Smooth muscle cell of the umbilical artery (primary cell): ENCODE results near the gene HAPLN2. TPM values are rescaled to one million over a fixed set of nuclear protein-coding genes. Genes with fewer than 3 reads are reported as not detected.

Source experiments
- total RNA-seq: library from RNA; depleted of rRNA; stranded (reverse); fragments of >200 nt; gene quantifications from 2 replicates; pipeline ENCODE4 v1.2.3, GENCODE V29; 2014

The HAPLN2 gene
- total RNA-seq = 0.14 TPM in 1 of 2 replicates, not detected in the other

GRCh38 chr1:156618853-156619581 lies at the start of gene HAPLN2:
Gene HAPLN2, plus strand, starts transcription at chr1:156619415. Its CDS starts 4,076 bp downstream, at chr1:156623491.

GRCh38 chr1:156571919-156572662 lies 47.1 kb upstream of the HAPLN2 start, which contains the start of gene IQGAP3:
Gene IQGAP3, minus strand, starts transcription at chr1:156572565. Its CDS starts 36 bp downstream, at chr1:156572529.

GRCh38 chr1:156579472-156579871 lies 39.7 kb upstream of the HAPLN2 start, which contains the start of gene TTC24:
Gene TTC24, plus strand, starts transcription at chr1:156579723. Its CDS starts 1,642 bp downstream, at chr1:156581365.

DNA sequence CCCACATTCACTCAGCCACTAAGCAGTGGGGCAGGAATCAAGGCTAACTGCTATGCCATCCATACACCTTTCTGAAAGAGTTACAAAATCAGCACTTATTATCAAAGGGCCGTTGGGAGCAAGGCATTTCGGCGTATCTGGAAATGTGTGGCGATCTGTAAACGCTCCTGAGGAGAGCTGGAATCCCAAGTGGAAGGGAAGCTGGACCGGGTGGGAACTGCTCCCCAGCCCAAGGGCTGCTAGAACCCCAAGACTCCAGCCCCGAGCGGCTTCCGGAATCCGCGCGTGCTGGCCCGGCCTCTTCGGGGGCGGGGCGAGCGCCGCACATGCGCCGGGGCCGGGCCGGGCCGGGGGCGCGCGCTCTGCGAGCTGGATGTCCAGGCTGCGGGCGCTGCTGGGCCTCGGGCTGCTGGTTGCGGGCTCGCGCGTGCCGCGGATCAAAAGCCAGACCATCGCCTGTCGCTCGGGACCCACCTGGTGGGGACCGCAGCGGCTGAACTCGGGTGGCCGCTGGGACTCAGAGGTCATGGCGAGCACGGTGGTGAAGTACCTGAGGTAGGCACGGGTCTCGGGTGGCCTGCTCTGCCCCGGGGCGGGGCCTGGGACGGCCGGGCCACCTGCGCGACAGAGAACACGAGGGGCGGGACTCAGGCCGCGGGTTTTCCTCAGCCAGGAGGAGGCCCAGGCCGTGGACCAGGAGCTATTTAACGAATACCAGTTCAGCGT lies 27.6 kb upstream of the HAPLN2 start, which contains the start of gene NAXE:
NAXE (plus strand) TSS at position 345 of the 726 bp plus-strand sequence; CDS start at position 374, 29 bp downstream.

DNA sequence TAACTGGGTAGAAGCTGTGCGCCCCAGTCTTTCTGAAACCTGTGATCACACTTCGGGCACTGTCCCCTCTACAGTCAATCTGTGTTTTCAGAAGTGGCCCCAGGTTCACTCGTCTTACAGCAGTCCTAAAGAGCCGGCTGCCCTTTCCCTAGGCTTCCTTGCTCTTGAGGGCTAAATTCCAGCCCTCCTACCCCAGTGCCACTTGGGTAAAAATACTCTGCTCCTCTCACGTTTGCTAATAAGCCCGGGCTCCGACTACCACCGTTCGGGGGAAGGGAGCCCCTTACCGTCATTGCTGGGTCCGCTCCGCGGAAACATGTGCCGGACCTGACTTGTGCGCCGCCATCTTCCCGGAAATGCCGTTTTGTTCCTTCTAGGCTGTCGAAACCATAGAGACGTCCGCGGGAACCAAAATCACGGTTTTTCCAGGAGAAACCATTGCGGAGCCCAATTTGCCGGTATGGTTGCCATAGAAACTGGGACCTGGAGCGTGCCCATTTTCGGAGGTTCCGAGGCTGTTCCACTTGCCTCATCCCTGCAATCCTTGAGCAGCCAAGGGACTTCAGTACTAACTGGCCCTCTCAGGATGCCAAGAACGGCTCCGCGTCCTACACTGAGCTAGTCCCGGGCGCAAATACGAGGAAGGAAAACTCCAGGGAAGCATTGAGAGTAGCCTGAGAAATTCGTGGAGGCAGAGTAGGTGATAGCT lies 17.9 kb upstream of the HAPLN2 start, which contains the start of gene GPATCH4:
GPATCH4 (minus strand) TSS at position 358 of the 709 bp plus-strand sequence.

GRCh38 chr1:156641761-156642264 lies 22.6 kb downstream of the HAPLN2 start, which contains the start of gene BCAN:
Gene BCAN, plus strand, starts transcription at chr1:156642117. Its CDS starts 3,938 bp downstream, at chr1:156646055.

Other genes with a start within 250 kb of the HAPLN2 start
- 5.0 and 12.0 TPM in 2 replicates for gene MEF2D, start 118.6 kb upstream of the HAPLN2 start, total RNA-seq
- gene IQGAP3, start 46.9 kb upstream of the HAPLN2 start, total RNA-seq = 1.5 and 14.8 TPM in 2 replicates
- not detected in 2 replicates for gene TTC24, start 39.7 kb upstream of the HAPLN2 start, total RNA-seq
- 51.7 and 57.9 TPM in 2 replicates for gene NAXE, start 27.6 kb upstream of the HAPLN2 start, total RNA-seq
- 13.4 and 20.9 TPM in 2 replicates for gene GPATCH4, start 17.9 kb upstream of the HAPLN2 start, total RNA-seq
- not detected in 2 replicates for gene BCAN, start 22.7 kb downstream of the HAPLN2 start, total RNA-seq
- 5.0 and 21.8 TPM in 2 replicates for gene NES, start 58.0 kb downstream of the HAPLN2 start, total RNA-seq
- 10.6 and 19.9 TPM in 2 replicates for gene CRABP2, start 86.2 kb downstream of the HAPLN2 start, total RNA-seq
- 9.1 and 10.4 TPM in 2 replicates for gene METTL25B, start 109.1 kb downstream of the HAPLN2 start, total RNA-seq
- gene ISG20L2, start 109.4 kb downstream of the HAPLN2 start, total RNA-seq = 7.7 and 9.5 TPM in 2 replicates
- gene MRPL24, start 121.7 kb downstream of the HAPLN2 start, total RNA-seq = 31.4 and 31.5 TPM in 2 replicates
- 109 and 191 TPM in 2 replicates for gene HDGF, start 132.3 kb downstream of the HAPLN2 start, total RNA-seq
- 8.6 and 12.8 TPM in 2 replicates for gene PRCC, start 148.1 kb downstream of the HAPLN2 start, total RNA-seq
- gene SH2D2A, start 197.4 kb downstream of the HAPLN2 start, total RNA-seq = 0.30 TPM in 1 of 2 replicates, not detected in the other
- gene INSRR, start 239.7 kb downstream of the HAPLN2 start, total RNA-seq = not detected in 2 replicates
- not detected in 2 replicates for gene NTRK1, start 241.4 kb downstream of the HAPLN2 start, total RNA-seq